Measurements from ENCODE around the gene TSSK6.
A peak's percentile ranks its signal among the peaks of the same experiment; 100 is the strongest.

The TSSK6 gene

GRCh38 chr19:19544257-19544953 lies 29.1 kb upstream of the TSSK6 start:
- no peak for DNase-seq

GRCh38 chr19:19543640-19544039 lies 28.3 kb upstream of the TSSK6 start:
- no peak for DNase-seq

GRCh38 chr19:19543101-19543500 lies 27.8 kb upstream of the TSSK6 start:
- no peak for DNase-seq

- DNase-seq: no peak
Measured at GRCh38 chr19:19542507-19542906, 27.2 kb upstream of the TSSK6 start.

GRCh38 chr19:19541616-19542015 lies 26.3 kb upstream of the TSSK6 start:
- no peak for DNase-seq

GRCh38 chr19:19540715-19541515 lies 25.6 kb upstream of the TSSK6 start:
- peak; percentile 87 for DNase-seq

- peak; percentile 84 for DNase-seq
Measured at GRCh38 chr19:19540064-19540714, 24.8 kb upstream of the TSSK6 start.

- no peak for DNase-seq
Measured at GRCh38 chr19:19539698-19540063, 24.3 kb upstream of the TSSK6 start.

GRCh38 chr19:19538785-19539166 lies 23.4 kb upstream of the TSSK6 start:
- no peak for DNase-seq

GRCh38 chr19:19538061-19538784 lies 22.9 kb upstream of the TSSK6 start, which contains the start of gene CILP2:
Gene CILP2, plus strand, starts transcription at chr19:19538265. Its CDS starts 85 bp downstream, at chr19:19538350.
- DNase-seq: peak; percentile 65

GRCh38 chr19:19537075-19538048 lies 22.0 kb upstream of the TSSK6 start:
- no peak for DNase-seq

GRCh38 chr19:19535311-19536191 lies 20.2 kb upstream of the TSSK6 start:
- no peak for DNase-seq

GRCh38 chr19:19534556-19535265 lies 19.4 kb upstream of the TSSK6 start:
- DNase-seq: no peak

GRCh38 chr19:19533841-19534240 lies 18.5 kb upstream of the TSSK6 start:
- DNase-seq: no peak

- no peak for DNase-seq
Measured at GRCh38 chr19:19532806-19533701, 17.7 kb upstream of the TSSK6 start.

GRCh38 chr19:19531951-19532805 lies 16.8 kb upstream of the TSSK6 start:
- DNase-seq: peak; percentile 94

- no peak for DNase-seq
Measured at GRCh38 chr19:19530889-19531288, 15.5 kb upstream of the TSSK6 start.

GRCh38 chr19:19530423-19530804 lies 15.1 kb upstream of the TSSK6 start:
- DNase-seq: no peak
